ENCODE measurements around the gene KCNC1. TPM values are rescaled to one million over a fixed set of nuclear protein-coding genes. Genes with fewer than 3 reads are reported as not detected.

KCNC1 gene
- polyA plus RNA-seq, 1 of the 3 experiments (the other 2 are of a cell fraction): 0.18 TPM

DNA sequence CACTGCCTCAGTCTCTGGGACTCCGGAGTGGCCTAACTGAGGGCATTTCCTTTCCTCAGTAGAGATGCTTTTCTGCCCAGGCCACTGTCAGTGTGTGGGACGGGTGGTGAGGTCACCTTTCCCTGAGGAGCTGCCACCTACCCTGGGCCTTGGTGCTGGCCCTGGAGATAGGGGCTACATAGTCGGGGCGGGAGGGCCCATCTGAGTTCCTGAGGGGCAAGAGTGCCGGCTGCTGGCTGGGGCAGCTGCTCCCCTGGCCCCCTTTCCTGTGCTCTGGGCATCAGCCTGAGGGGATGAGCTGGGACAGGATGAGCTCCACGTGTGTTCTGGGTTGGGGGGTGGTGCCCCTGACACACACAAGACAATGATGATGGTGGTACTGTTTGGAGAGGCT lies 5.4 kb downstream of the KCNC1 start:
- H3K79me2 ChIP-seq (ENCODE audit: insufficient read depth): no peaks in the 10 kb centered on the region
- H3F3A ChIP-seq (replicated peaks; ENCODE audit: insufficient read depth): no peaks in the 10 kb centered on the region
- no peak overlapping the region for H3K27ac ChIP-seq (ENCODE audit: low read depth in 2 of 2, low read length in 1 of 2)
- CTCF ChIA-PET: interaction anchor here (1.3 to 14.2 kb wide), 3 partner anchors 9 to 239 kb away, joined by 5 to 730 read pairs (median 10); no protein-coding TSS in a partner anchor
- no peaks in the 10 kb centered on the region for H3K36me3 ChIP-seq (replicated peaks in 1 of 2; ENCODE audit: control insufficient read depth in 1 of 2, insufficient read depth in 2 of 2, low read length in 1 of 2)
- H3K4me2 ChIP-seq: no peak overlapping the region
- no peak overlapping the region for H2AFZ ChIP-seq (ENCODE audit: low read depth)
- no peak overlapping the region for H3K4me3 ChIP-seq (ENCODE audit: low read depth in 2 of 2, low read length in 1 of 2)
- peaks cover 0 to 20% of the 10 kb centered on the region in 2 experiments; a peak in 1 of 4 replicates for H3K4me1 ChIP-seq (ENCODE audit: control insufficient read depth in 1 of 2, insufficient read depth in 2 of 2, low read depth in 1 of 2, low read length in 1 of 2)
- H3K9me3 ChIP-seq: no peaks in the 10 kb centered on the region
- DNase-seq: no peak
- no peak for TF ChIP-seq MEF2A (IDR thresholded peaks at IDR 0.05; ENCODE audit: borderline replicate concordance, low read depth)
- no peak for TF ChIP-seq EZH2phosphoT487 (IDR thresholded peaks at IDR 0.05; ENCODE audit: borderline replicate concordance, low read depth)
- TF ChIP-seq FOXJ3 (CRISPR knock-in tag; IDR thresholded peaks at IDR 0.05): no peak
- no peak for TF ChIP-seq SMC3 (IDR thresholded peaks at IDR 0.05; ENCODE audit: low read depth, low read length)
- TF ChIP-seq RCOR1 (IDR thresholded peaks at IDR 0.05; ENCODE audit: low read length): no peak
- TF ChIP-seq RXRA (IDR thresholded peaks at IDR 0.05; ENCODE audit: borderline replicate concordance, low read depth): no peak
- TF ChIP-seq YY1 (IDR thresholded peaks at IDR 0.05; ENCODE audit: low read depth): no peak
- TF ChIP-seq CHD2 (IDR thresholded peaks at IDR 0.05; ENCODE audit: low read length, partially characterized antibody): no peak
- no peak for TF ChIP-seq GATA2 (CRISPR knock-in tag; IDR thresholded peaks at IDR 0.05)
- TF ChIP-seq JUND (IDR thresholded peaks at IDR 0.05): no peak
- TF ChIP-seq, protein P1, sequence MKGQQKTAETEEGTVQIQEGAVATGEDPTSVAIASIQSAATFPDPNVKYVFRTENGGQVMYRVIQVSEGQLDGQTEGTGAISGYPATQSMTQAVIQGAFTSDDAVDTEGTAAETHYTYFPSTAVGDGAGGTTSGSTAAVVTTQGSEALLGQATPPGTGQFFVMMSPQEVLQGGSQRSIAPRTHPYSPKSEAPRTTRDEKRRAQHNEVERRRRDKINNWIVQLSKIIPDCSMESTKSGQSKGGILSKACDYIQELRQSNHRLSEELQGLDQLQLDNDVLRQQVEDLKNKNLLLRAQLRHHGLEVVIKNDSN (IDR thresholded peaks at IDR 0.05; ENCODE audit: borderline replicate concordance, low read depth): no peak
- H3K9ac ChIP-seq: no peak overlapping the region
- no peaks in the 10 kb centered on the region for H3K9me2 ChIP-seq
- 71% methylated on average over 4 of the region's 6 CpGs for WGBS (ENCODE audit: low lambda C conversion rate)
- no peaks in the 10 kb centered on the region for H4K20me1 ChIP-seq (ENCODE audit: insufficient read depth)
- POLR2A ChIA-PET: no interaction called here
- H3K27me3 ChIP-seq (ENCODE audit: insufficient read depth): no peaks in the 10 kb centered on the region

DNA sequence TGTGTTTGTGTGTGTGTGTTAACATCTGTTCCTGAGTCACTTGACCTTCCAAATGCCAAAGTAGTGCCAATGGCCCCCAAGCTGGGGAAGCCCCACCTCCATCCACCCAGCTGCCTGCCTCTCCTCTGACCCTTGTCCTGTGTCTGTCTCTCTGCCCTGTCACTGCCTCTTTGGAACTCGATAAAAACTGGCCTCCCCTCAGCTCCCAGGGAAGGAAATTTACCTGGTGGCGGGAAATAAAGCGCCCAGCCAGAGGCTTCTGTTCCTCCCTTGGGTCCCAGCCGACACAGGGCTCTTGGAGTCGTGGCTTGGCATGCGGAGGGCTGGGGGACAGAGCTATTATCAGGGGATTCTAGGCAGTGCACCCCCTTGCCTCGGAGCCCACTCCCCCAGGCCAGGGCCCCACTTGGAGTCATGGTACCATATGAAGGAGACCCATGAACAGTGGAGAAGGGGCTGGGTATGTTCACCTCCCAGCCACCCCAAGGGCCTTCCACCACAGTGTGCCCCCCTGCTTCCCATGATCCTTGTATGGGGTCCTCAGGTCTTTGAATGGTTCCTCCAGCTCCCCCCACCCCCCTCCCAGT lies 6.2 kb downstream of the KCNC1 start:
- Histone ChIP-seq H4K20me1 (ENCODE audit: insufficient read depth) (no peaks in the 10 kb centered on the region), H3F3A (replicated peaks; ENCODE audit: insufficient read depth) (no peaks in the 10 kb centered on the region), H3K9me2 (no peaks in the 10 kb centered on the region), H3K4me1 (ENCODE audit: control insufficient read depth in 1 of 2, insufficient read depth in 2 of 2, low read depth in 1 of 2, low read length in 1 of 2) (peaks cover 0 to 20% of the 10 kb centered on the region in 2 experiments; a peak in 1 of 4 replicates), H3K36me3 (replicated peaks in 1 of 2; ENCODE audit: control insufficient read depth in 1 of 2, insufficient read depth in 2 of 2, low read length in 1 of 2) (no peaks in the 10 kb centered on the region), H2AFZ (ENCODE audit: low read depth) (no peak overlapping the region), H3K4me3 (ENCODE audit: low read depth in 2 of 2, low read length in 1 of 2) (no peak overlapping the region), H3K4me2 (no peak overlapping the region), H3K27ac (ENCODE audit: low read depth in 2 of 2, low read length in 1 of 2) (no peak overlapping the region), H3K79me2 (ENCODE audit: insufficient read depth) (no peaks in the 10 kb centered on the region), H3K27me3 (ENCODE audit: insufficient read depth) (no peaks in the 10 kb centered on the region), H3K9ac (no peak overlapping the region), H3K9me3 (no peaks in the 10 kb centered on the region)
- DNase-seq: no peak
- CTCF ChIA-PET: interaction anchor here (0.9 to 14.2 kb wide), 4 partner anchors 10 to 239 kb away, joined by 3 to 730 read pairs (median 8); no protein-coding TSS in a partner anchor
- TF ChIP-seq FOSL2 (IDR thresholded peaks at IDR 0.05; ENCODE audit: borderline replicate concordance, low read depth): no peak
- TF ChIP-seq NFIC (IDR thresholded peaks at IDR 0.05; ENCODE audit: borderline replicate concordance): no peak
- TF ChIP-seq, protein P2, sequence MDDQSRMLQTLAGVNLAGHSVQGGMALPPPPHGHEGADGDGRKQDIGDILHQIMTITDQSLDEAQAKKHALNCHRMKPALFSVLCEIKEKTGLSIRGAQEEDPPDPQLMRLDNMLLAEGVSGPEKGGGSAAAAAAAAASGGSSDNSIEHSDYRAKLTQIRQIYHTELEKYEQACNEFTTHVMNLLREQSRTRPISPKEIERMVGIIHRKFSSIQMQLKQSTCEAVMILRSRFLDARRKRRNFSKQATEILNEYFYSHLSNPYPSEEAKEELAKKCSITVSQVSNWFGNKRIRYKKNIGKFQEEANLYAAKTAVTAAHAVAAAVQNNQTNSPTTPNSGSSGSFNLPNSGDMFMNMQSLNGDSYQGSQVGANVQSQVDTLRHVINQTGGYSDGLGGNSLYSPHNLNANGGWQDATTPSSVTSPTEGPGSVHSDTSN (IDR thresholded peaks at IDR 0.05): no peak
- no peak for TF ChIP-seq TAF1 (IDR thresholded peaks at IDR 0.05; ENCODE audit: borderline replicate concordance, low read depth, low read length)
- TF ChIP-seq, protein P3, sequence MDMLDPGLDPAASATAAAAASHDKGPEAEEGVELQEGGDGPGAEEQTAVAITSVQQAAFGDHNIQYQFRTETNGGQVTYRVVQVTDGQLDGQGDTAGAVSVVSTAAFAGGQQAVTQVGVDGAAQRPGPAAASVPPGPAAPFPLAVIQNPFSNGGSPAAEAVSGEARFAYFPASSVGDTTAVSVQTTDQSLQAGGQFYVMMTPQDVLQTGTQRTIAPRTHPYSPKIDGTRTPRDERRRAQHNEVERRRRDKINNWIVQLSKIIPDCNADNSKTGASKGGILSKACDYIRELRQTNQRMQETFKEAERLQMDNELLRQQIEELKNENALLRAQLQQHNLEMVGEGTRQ (IDR thresholded peaks at IDR 0.05; ENCODE audit: borderline replicate concordance, low read depth, low read length): no peak
- no peak for TF ChIP-seq JUND (IDR thresholded peaks at IDR 0.05)
- no peak for TF ChIP-seq RFX5 (IDR thresholded peaks at IDR 0.05; ENCODE audit: low read length)
- POLR2A ChIA-PET: no interaction called here
- WGBS (ENCODE audit: low lambda C conversion rate): 71% methylated on average over 5 of the region's 7 CpGs

Measured in SK-N-SH (cell line).